Right lobe of liver (tissue), 6 donors: ENCODE measurements around the gene CDH2. TPM values are rescaled to one million over a fixed set of nuclear protein-coding genes. Genes with fewer than 3 reads are reported as not detected.
A peak's percentile ranks its signal among the peaks of the same experiment; 100 is the strongest.

Experiments
- ATAC-seq, 4 donors: fragments of 200-7000 bp; cut with Tn5 transposase; one replicate each; pipeline ENCODE4 v1.9.1; 2020; ENCODE audit warnings: mild to moderate bottlenecking in 4 of 4, moderate library complexity in 4 of 4
- DNase-seq, 3 donors: peaks; one replicate each; pipeline ENCODE4 v3.0.0-alpha.2; 2020
- H3K27ac ChIP-seq, 3 donors: fragments of 200-600 bp; one replicate each; pipeline ENCODE4 v1.8.0; 2022
- H3K27me3 ChIP-seq, 2 donors: fragments of 200-600 bp; one replicate each; pipeline ENCODE4 v1.8.0; 2022
- H3K36me3 ChIP-seq, 4 donors: fragments of 200-600 bp; sonication (generic) in 1 of 4; one replicate each; pipeline versions ENCODE4 v1.5.1 to v1.8.0; 2017 to 2022; ENCODE audit warnings: control low read depth in 1 of 4
- H3K4me1 ChIP-seq, 4 donors: fragments of 200-600 bp; sonication (generic) in 1 of 4; one replicate each; pipeline versions ENCODE4 v1.5.1 to v1.8.0; 2017 to 2022; ENCODE audit warnings: control low read depth in 1 of 4
- H3K4me3 ChIP-seq, 3 donors: fragments of 200-600 bp; one replicate each; pipeline ENCODE4 v1.8.0; 2022
- H3K9me3 ChIP-seq, 4 donors: fragments of 200-600 bp; sonication (generic) in 1 of 4; one replicate each; pipeline versions ENCODE4 v1.5.1 to v1.8.0; 2017 to 2022; ENCODE audit warnings: control low read depth in 1 of 4
- CTCF ChIP-seq, 4 donors: fragments of 200-600 bp in 3 of 4; fragments of 450-650 bp in 1 of 4; IDR thresholded peaks; one replicate each; pipeline versions ENCODE4 v1.5.1 to v1.8.0; 2016 to 2022; ENCODE audit warnings: antibody characterized with exemption in 4 of 4, mild to moderate bottlenecking in 2 of 4
- POLR2A ChIP-seq: fragments of 450-650 bp; IDR thresholded peaks from one replicate; pipeline ENCODE4 v1.6.1; 2017; ENCODE audit warnings: antibody characterized with exemption, mild to moderate bottlenecking
- WGBS: methylation state at CpG from one replicate; pipeline ENCODE4 v1.1.6; 2018; ENCODE audit warnings: low coverage, low lambda C conversion rate; ENCODE audit not compliant: insufficient coverage; ENCODE audit errors: missing lambda C conversion rate; 5-methylcytosine and 5-hydroxymethylcytosine counted together
- intact Hi-C, 2 donors: fragments of 100-400 bp; cut with DNase I; formaldehyde crosslinking; loops; one replicate each; pipeline versions ENCODE4 v1.11.2 to v1.14.1; 2022
- total RNA-seq, 6 experiments: library from RNA; depleted of rRNA in 2 of 6; stranded (reverse); fragments of >200 nt in 2 of 6; fragmentation: NEBNext Ultra II Directional in 3 of 6; extraction: Animal tissue kit (Norgen Biotek cat#: 25700) in 3 of 6; gene quantifications; one replicate each; pipeline versions ENCODE4 v1.1.0 to v1.2.4, GENCODE V29; 2016 to 2023
- donor health status: DM: no; HTN: yes; CAD: no.
- donor health status: DM: no; HTN: no; CAD: no.
- donor health status: DM: no; HTN: no; CAD: no.
- donor health status: DM: no; HTN: yes; CAD: no.
- donor health status: DM: no; HTN: yes; CAD: no.

CDH2 gene
- total RNA-seq, 6 experiments from 2014 or later, result 32.3 to 46.8 (median 35.8) TPM

GRCh38 chr18:28086670-28087552, 90.0 kb downstream of the CDH2 start:
- H3K9me3 ChIP-seq, result no peaks in the 10 kb centered on the region
- peak; percentile 83 to 87 (median 85) for ATAC-seq
- peak overlapping the region in 2 of 3 donors; percentile 16 to 50 for H3K27ac ChIP-seq
- no peaks in the 10 kb centered on the region for H3K27me3 ChIP-seq
- H3K4me1 ChIP-seq, result peaks cover 0 to 60% (median 23%) of the 10 kb centered on the region in 4 donors
- TF ChIP-seq POLR2A (no peak), CTCF (IDR thresholded peaks at IDR 0.05) (no peak)
- no peaks in the 10 kb centered on the region for H3K36me3 ChIP-seq
- 23% methylated on average over 9 of the region's 9 CpGs for WGBS
- H3K4me3 ChIP-seq, result peak overlapping the region in 2 of 3 donors; percentile 19 to 26
- intact Hi-C loops, result no loop called here
- DNase-seq, result peak; percentile 78 to 90 (median 78)

GRCh38 chr18:28081516-28081915, 95.4 kb downstream of the CDH2 start:
- peaks cover 0 to 10% (median 4%) of the 10 kb centered on the region in 4 donors for H3K4me1 ChIP-seq
- TF ChIP-seq POLR2A, result no peak
- no peak for TF ChIP-seq CTCF (IDR thresholded peaks at IDR 0.05)
- no peaks in the 10 kb centered on the region for H3K27me3 ChIP-seq
- intact Hi-C loops, result no loop called here
- no peak overlapping the region for H3K27ac ChIP-seq
- ATAC-seq (no peak), DNase-seq (no peak)
- no peaks in the 10 kb centered on the region for H3K36me3 ChIP-seq
- H3K9me3 ChIP-seq, result no peaks in the 10 kb centered on the region
- no peak overlapping the region for H3K4me3 ChIP-seq
- 94% methylated on average over 2 of the region's 2 CpGs for WGBS

- Histone ChIP-seq H3K27ac (no peak overlapping the region), H3K4me3 (no peak overlapping the region), H3K4me1 (peaks cover 0 to 11% (median 2%) of the 10 kb centered on the region in 4 donors), H3K27me3 (no peaks in the 10 kb centered on the region), H3K36me3 (no peaks in the 10 kb centered on the region), H3K9me3 (no peaks in the 10 kb centered on the region)
- WGBS, result no CpG with 5 or more reads among the region's 1 CpG
- ATAC-seq (no peak), DNase-seq (no peak)
- intact Hi-C loops, result no loop called here
- TF ChIP-seq CTCF (IDR thresholded peaks at IDR 0.05), result no peak
- no peak for TF ChIP-seq POLR2A
These were observed 96.0 kb downstream of the CDH2 start for GRCh38 chr18:28080876-28081300.

GRCh38 chr18:28079883-28080282, 97.0 kb downstream of the CDH2 start:
- TF ChIP-seq CTCF (IDR thresholded peaks at IDR 0.05), result no peak
- no peak for TF ChIP-seq POLR2A
- intact Hi-C loops, result no loop called here

More at GRCh38 chr18:28079883-28080282, 97.0 kb downstream of the CDH2 start:
- ATAC-seq, result no peak
- H3K27ac ChIP-seq, result no peak overlapping the region
- H3K4me3 ChIP-seq, result no peak overlapping the region
- H3K27me3 ChIP-seq, result no peaks in the 10 kb centered on the region
- DNase-seq, result no peak
- 77% methylated on average over 2 of the region's 2 CpGs for WGBS
- no peaks in the 10 kb centered on the region for H3K9me3 ChIP-seq
- peaks cover 0 to 14% (median 0%) of the 10 kb centered on the region in 4 donors for H3K4me1 ChIP-seq
- H3K36me3 ChIP-seq, result no peaks in the 10 kb centered on the region
